Glomerular visceral epithelial cell (primary cell): ENCODE measurements around the gene KRT38.
"Not testable (repeated sequence)": the region's sequence is repeated elsewhere in the genome, so short reads cannot be mapped to it uniquely, and the experiment has no call there.

Experiments used
- DNase-seq: peaks from one replicate; pipeline ENCODE4 v3.0.0-alpha.2; 2016; ENCODE audit errors: extremely low spot score

KRT38 gene

GRCh38 chr17:41395611-41396010 is 45.2 kb downstream of the KRT38 start:
- DNase-seq, result no peak

GRCh38 chr17:41395044-41395443 is 45.7 kb downstream of the KRT38 start:
- DNase-seq, result not testable (repeated sequence)

GRCh38 chr17:41394254-41394996 is 46.4 kb downstream of the KRT38 start:
- DNase-seq, result no peak

- DNase-seq, result no peak
These were observed 47.0 kb downstream of the KRT38 start for GRCh38 chr17:41393826-41394225.

- DNase-seq, result no peak
These were observed 47.5 kb downstream of the KRT38 start for GRCh38 chr17:41393294-41393693.

GRCh38 chr17:41392278-41392677 is 48.5 kb downstream of the KRT38 start:
- no peak for DNase-seq

GRCh38 chr17:41391535-41391934 is 49.2 kb downstream of the KRT38 start:
- no peak for DNase-seq

- no peak for DNase-seq
These were observed 50.3 kb downstream of the KRT38 start for GRCh38 chr17:41390411-41390938.

- no peak for DNase-seq
These were observed 53.1 kb downstream of the KRT38 start for GRCh38 chr17:41387670-41388069.

GRCh38 chr17:41386227-41386626 is 54.6 kb downstream of the KRT38 start:
- no peak for DNase-seq
